Femur (tissue), 1 donor: ENCODE measurements around the gene TBX15.

ENCODE experiments used
- DNase-seq: peaks from one replicate; pipeline ENCODE4 v3.0.0-alpha.2; 2017

TBX15 gene

GRCh38 chr1:118988186-118989005 is at the start of gene TBX15:
TSS of gene TBX15 (minus strand) at chr1:118988343. CDS start at chr1:118987795, 548 bp downstream.
- DNase-seq = peak; percentile 93

GRCh38 chr1:119034359-119034758 is 46.2 kb upstream of the TBX15 start:
- DNase-seq = no peak

GRCh38 chr1:119032986-119033385 is 44.8 kb upstream of the TBX15 start:
- DNase-seq = no peak

- no peak for DNase-seq
Observed at GRCh38 chr1:119027759-119028158, 39.6 kb upstream of the TBX15 start.

GRCh38 chr1:119026956-119027355 is 38.8 kb upstream of the TBX15 start:
- DNase-seq = no peak

- no peak for DNase-seq
Observed at GRCh38 chr1:119015547-119015946, 27.4 kb upstream of the TBX15 start.

GRCh38 chr1:119012383-119012782 is 24.2 kb upstream of the TBX15 start:
- no peak for DNase-seq

GRCh38 chr1:119011706-119012105 is 23.6 kb upstream of the TBX15 start:
- DNase-seq = no peak

- no peak for DNase-seq
Observed at GRCh38 chr1:119011116-119011515, 23.0 kb upstream of the TBX15 start.

- no peak for DNase-seq
Observed at GRCh38 chr1:119010201-119010600, 22.1 kb upstream of the TBX15 start.

- no peak for DNase-seq
Observed at GRCh38 chr1:119009312-119009655, 21.1 kb upstream of the TBX15 start.

GRCh38 chr1:119008483-119009311 is 20.6 kb upstream of the TBX15 start:
- DNase-seq = peak; percentile 75

- DNase-seq = no peak
Observed at GRCh38 chr1:119007670-119008482, 19.7 kb upstream of the TBX15 start.

GRCh38 chr1:119007339-119007669 is 19.2 kb upstream of the TBX15 start:
- no peak for DNase-seq

- DNase-seq = no peak
Observed at GRCh38 chr1:119006406-119007279, 18.5 kb upstream of the TBX15 start.

GRCh38 chr1:119005724-119006405 is 17.7 kb upstream of the TBX15 start:
- no peak for DNase-seq

- DNase-seq = no peak
Observed at GRCh38 chr1:119004781-119005180, 16.6 kb upstream of the TBX15 start.

- no peak for DNase-seq
Observed at GRCh38 chr1:119004129-119004527, 16.0 kb upstream of the TBX15 start.

GRCh38 chr1:119003413-119004128 is 15.4 kb upstream of the TBX15 start:
- DNase-seq = no peak

- DNase-seq = no peak
Observed at GRCh38 chr1:119002028-119002686, 14.0 kb upstream of the TBX15 start.
